GM18499 (cell line): Measurements from ENCODE around the gene ARHGEF10L.
"Not testable (repeated sequence)": the region's sequence is repeated elsewhere in the genome, so short reads cannot be mapped to it uniquely, and the experiment has no call there.

Experiments
- ATAC-seq: cut with Tn5 transposase; IDR thresholded peaks from one replicate; pipeline ENCODE4 v1.9.1; 2021; ENCODE audit warnings: moderate number of reproducible peaks; ENCODE audit not compliant: insufficient read depth, unreplicated experiment

Gene ARHGEF10L, protein sequence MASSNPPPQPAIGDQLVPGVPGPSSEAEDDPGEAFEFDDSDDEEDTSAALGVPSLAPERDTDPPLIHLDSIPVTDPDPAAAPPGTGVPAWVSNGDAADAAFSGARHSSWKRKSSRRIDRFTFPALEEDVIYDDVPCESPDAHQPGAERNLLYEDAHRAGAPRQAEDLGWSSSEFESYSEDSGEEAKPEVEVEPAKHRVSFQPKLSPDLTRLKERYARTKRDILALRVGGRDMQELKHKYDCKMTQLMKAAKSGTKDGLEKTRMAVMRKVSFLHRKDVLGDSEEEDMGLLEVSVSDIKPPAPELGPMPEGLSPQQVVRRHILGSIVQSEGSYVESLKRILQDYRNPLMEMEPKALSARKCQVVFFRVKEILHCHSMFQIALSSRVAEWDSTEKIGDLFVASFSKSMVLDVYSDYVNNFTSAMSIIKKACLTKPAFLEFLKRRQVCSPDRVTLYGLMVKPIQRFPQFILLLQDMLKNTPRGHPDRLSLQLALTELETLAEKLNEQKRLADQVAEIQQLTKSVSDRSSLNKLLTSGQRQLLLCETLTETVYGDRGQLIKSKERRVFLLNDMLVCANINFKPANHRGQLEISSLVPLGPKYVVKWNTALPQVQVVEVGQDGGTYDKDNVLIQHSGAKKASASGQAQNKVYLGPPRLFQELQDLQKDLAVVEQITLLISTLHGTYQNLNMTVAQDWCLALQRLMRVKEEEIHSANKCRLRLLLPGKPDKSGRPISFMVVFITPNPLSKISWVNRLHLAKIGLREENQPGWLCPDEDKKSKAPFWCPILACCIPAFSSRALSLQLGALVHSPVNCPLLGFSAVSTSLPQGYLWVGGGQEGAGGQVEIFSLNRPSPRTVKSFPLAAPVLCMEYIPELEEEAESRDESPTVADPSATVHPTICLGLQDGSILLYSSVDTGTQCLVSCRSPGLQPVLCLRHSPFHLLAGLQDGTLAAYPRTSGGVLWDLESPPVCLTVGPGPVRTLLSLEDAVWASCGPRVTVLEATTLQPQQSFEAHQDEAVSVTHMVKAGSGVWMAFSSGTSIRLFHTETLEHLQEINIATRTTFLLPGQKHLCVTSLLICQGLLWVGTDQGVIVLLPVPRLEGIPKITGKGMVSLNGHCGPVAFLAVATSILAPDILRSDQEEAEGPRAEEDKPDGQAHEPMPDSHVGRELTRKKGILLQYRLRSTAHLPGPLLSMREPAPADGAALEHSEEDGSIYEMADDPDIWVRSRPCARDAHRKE (N-terminal part only)

GRCh38 chr1:17539477-17540254 lies at the start of gene ARHGEF10L:
Gene ARHGEF10L (plus strand): TSS chr1:17539698. CDS start chr1:17580596, 40,898 bp downstream.
- no peak for ATAC-seq

GRCh38 chr1:17489768-17490417 lies 49.6 kb upstream of the ARHGEF10L start:
- not testable (repeated sequence) for ATAC-seq

DNA sequence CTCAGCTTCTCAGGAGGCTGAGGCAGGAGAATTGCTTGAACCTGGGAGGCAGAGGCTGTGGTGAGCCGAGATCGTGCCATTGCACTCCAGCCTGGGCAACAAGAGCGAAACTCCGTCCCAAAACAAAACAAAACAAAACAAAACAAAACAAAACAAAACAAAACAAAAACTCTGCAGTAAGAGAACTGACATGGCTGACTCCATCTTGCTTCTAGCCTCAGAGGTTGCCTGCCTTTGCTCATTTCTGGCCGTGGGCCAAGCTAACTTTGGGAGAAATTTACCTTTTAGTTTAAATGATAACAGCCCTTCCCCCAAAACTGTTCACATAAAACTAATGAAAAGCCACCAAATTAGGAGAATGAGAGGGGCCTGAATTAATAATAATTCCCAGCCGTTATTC lies 48.8 kb upstream of the ARHGEF10L start:
- ATAC-seq: not testable (repeated sequence)

GRCh38 chr1:17494114-17494729 lies 45.3 kb upstream of the ARHGEF10L start:
- ATAC-seq: no peak

DNA sequence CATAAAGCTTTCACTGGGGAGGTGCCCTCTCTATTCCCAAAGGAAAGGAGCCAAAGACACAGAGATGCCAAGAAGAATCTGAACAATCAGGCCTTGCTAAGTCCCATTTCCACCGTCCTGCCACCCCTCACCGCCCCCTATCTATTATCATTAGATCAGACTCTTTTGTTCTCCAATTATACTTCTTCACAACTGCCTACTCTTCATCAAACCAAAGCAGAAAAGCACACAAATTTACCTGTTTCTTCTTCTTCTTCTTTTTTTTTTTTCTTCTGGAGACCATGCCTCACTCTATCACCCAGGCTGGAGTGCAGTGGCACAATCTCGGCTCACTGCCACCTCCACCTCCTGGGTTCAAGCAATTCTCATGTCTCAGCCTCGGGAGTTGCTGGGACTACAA lies 43.1 kb upstream of the ARHGEF10L start:
- ATAC-seq: no peak

GRCh38 chr1:17498214-17498613 lies 41.3 kb upstream of the ARHGEF10L start:
- no peak for ATAC-seq

GRCh38 chr1:17502326-17502778 lies 37.1 kb upstream of the ARHGEF10L start:
- ATAC-seq: no peak

DNA sequence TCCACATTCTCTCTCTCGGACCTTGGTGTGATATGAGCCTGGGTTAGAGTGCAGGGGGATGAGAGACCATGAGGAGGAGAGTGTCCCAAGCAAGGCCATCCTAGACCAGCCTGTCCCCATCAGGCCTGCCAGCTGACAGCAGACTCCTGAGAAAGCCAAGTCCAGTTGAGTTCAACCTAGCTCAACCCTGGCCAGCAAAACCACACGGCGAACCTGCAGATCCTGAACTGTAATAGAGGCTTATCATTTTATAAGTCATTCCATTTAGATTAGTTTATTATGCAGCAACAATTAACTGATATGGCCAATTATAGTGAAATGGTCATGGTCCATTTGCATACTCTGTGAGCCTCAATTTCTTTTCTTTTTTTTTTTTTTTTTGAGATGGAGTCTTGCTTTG lies 36.4 kb upstream of the ARHGEF10L start:
- no peak for ATAC-seq

GRCh38 chr1:17507200-17507599 lies 32.3 kb upstream of the ARHGEF10L start:
- not testable (repeated sequence) for ATAC-seq

DNA sequence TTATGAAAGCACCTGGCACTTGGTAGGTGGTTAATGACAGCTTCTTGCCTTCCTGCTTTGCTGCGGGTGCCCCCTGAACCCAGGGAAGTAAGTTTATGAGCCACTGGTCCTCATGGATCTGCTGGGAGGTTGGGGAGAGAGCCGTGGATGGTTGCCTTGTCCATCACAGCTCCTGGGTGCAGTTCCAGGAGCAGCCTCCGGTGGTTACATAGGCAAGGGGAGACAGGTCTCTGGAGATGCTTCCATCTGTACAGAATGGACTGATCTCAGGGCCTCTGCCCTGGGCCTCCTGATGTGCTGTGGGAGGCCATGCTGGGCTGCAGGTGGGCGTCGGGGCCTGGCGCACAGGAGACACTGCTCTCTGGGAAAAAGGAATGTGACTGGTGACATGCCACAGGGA lies 31.6 kb upstream of the ARHGEF10L start:
- no peak for ATAC-seq

GRCh38 chr1:17509363-17509762 lies 30.1 kb upstream of the ARHGEF10L start:
- no peak for ATAC-seq

- no peak for ATAC-seq
Measured at GRCh38 chr1:17510138-17510537, 29.4 kb upstream of the ARHGEF10L start.

GRCh38 chr1:17511188-17511587 lies 28.3 kb upstream of the ARHGEF10L start:
- ATAC-seq: no peak

DNA sequence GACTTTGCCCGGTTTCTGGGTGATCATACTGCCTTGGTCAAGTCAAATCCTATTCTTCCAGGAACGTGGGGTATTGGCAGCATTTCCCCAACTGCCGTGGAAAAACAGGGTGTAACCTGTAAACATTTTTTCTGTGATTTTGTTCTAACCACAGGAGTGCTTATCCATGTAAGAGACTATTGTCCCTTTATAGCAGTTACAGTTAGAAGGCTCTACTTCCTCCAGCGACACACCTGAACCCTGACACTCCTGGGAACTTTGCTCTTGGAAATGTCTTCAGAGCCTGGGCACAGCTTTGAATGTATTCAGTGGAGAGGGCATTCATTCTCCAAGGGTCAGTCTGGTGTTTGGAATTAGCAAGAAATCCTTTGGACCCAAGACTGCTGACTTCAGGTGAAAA lies 26.4 kb upstream of the ARHGEF10L start:
- ATAC-seq: no peak

- ATAC-seq: no peak
Measured at GRCh38 chr1:17514776-17515175, 24.7 kb upstream of the ARHGEF10L start.

- no peak for ATAC-seq
Measured at GRCh38 chr1:17515902-17516301, 23.6 kb upstream of the ARHGEF10L start.

DNA sequence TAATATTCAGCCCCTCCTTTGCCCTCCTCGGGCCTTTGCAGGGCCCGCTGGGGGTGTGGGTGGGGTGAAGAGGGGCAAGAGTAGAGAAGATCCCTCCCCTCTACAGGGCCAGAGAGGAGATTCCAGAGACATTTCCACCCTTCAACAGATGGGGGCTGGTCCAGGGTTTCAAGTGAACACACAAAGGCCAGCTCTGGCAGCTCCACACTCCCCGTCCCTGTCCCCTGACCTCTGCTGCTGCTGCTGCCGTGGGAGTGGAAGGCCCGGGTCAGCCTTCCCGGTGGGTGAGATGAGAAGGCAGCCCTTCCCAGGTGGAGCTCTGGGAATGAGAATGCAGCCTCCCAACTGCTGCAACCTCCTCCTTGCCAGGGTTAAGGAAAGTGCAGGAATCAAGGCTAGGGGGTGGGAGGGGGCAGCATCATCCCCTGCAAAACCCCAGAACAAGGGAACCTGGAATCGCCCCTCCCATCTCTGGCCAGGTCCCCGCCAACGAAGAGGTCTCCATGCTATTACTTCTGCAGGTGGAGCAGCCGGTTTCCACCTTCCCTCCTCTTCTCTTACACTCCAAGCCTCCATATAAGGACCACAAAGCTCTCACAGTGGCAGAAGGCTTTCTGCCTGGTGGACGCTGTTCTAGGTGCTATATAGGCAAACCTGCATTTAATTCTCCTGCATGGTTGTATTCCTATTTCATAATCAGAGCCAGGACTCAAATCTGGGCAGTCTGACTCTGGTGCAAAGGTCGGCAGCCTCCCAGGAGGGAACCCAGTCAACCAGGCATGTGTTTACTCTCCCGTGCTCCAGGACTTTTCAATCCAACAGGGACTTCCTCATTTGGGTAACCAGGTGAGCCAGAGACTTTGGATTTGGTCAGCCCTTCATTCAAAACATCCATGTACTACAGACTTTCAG lies 22.9 kb upstream of the ARHGEF10L start:
- no peak for ATAC-seq

GRCh38 chr1:17520041-17520440 lies 19.5 kb upstream of the ARHGEF10L start:
- ATAC-seq: no peak
